Measurements from ENCODE around the gene PI4KA.

GRCh38 chr22:20786048-20786447 is 72.6 kb downstream of the PI4KA start:
- no peak for TF ChIP-seq CTCF (conservative IDR thresholded peaks at IDR 0.05; ENCODE audit: low read depth, low read length)
- no peak for TF ChIP-seq EZH2 (IDR thresholded peaks at IDR 0.05; ENCODE audit: borderline replicate concordance, low read depth, low read length, poor library complexity, severe bottlenecking)
